Measurements from ENCODE around the gene ANKRD31.
"Not testable (repeated sequence)": the region's sequence is repeated elsewhere in the genome, so short reads cannot be mapped to it uniquely, and the experiment has no call there.

ANKRD31 gene

GRCh38 chr5:75148051-75148450 lies 88.6 kb downstream of the ANKRD31 start:
- DNase-seq (ENCODE audit: low spot score) = no peak

GRCh38 chr5:75142566-75143136 lies 94.0 kb downstream of the ANKRD31 start:
- no peak for DNase-seq (ENCODE audit: low spot score)

- DNase-seq (ENCODE audit: low spot score) = no peak
Observed at GRCh38 chr5:75140277-75140676, 96.4 kb downstream of the ANKRD31 start.

GRCh38 chr5:75138689-75139088 lies 98.0 kb downstream of the ANKRD31 start:
- DNase-seq (ENCODE audit: low spot score) = no peak

- no peak for DNase-seq (ENCODE audit: low spot score)
Observed at GRCh38 chr5:75130818-75131349, 105.8 kb downstream of the ANKRD31 start.

- DNase-seq (ENCODE audit: low spot score) = no peak
Observed at GRCh38 chr5:75116856-75117255, 119.8 kb downstream of the ANKRD31 start.

GRCh38 chr5:75114311-75114710 lies 122.4 kb downstream of the ANKRD31 start:
- not testable (repeated sequence) for DNase-seq (ENCODE audit: low spot score)

GRCh38 chr5:75113354-75114113 lies 123.1 kb downstream of the ANKRD31 start:
- DNase-seq (ENCODE audit: low spot score) = no peak

GRCh38 chr5:75108931-75109596 lies 127.6 kb downstream of the ANKRD31 start:
- DNase-seq (ENCODE audit: low spot score) = no peak

GRCh38 chr5:75108515-75108914 lies 128.2 kb downstream of the ANKRD31 start:
- no peak for DNase-seq (ENCODE audit: low spot score)

GRCh38 chr5:75095956-75096355 lies 140.7 kb downstream of the ANKRD31 start:
- not testable (repeated sequence) for DNase-seq (ENCODE audit: low spot score)

- no peak for DNase-seq (ENCODE audit: low spot score)
Observed at GRCh38 chr5:75091597-75091996, 145.1 kb downstream of the ANKRD31 start.

GRCh38 chr5:75089662-75090061 lies 147.0 kb downstream of the ANKRD31 start:
- no peak for DNase-seq (ENCODE audit: low spot score)

GRCh38 chr5:75089137-75089536 lies 147.5 kb downstream of the ANKRD31 start:
- no peak for DNase-seq (ENCODE audit: low spot score)

GRCh38 chr5:75088648-75089047 lies 148.0 kb downstream of the ANKRD31 start:
- DNase-seq (ENCODE audit: low spot score) = no peak

- DNase-seq (ENCODE audit: low spot score) = no peak
Observed at GRCh38 chr5:75081510-75081909, 155.2 kb downstream of the ANKRD31 start.

GRCh38 chr5:75079346-75079745 lies 157.3 kb downstream of the ANKRD31 start:
- not testable (repeated sequence) for DNase-seq (ENCODE audit: low spot score)

- DNase-seq (ENCODE audit: low spot score) = no peak
Observed at GRCh38 chr5:75078027-75078426, 158.7 kb downstream of the ANKRD31 start.

- no peak for DNase-seq (ENCODE audit: low spot score)
Observed at GRCh38 chr5:75072061-75072460, 164.6 kb downstream of the ANKRD31 start.

- DNase-seq (ENCODE audit: low spot score) = no peak
Observed at GRCh38 chr5:75071100-75071499, 165.6 kb downstream of the ANKRD31 start.

- DNase-seq (ENCODE audit: low spot score) = no peak
Observed at GRCh38 chr5:75067434-75067833, 169.2 kb downstream of the ANKRD31 start.

GRCh38 chr5:75062925-75063531 lies 173.7 kb downstream of the ANKRD31 start:
- no peak for DNase-seq (ENCODE audit: low spot score)

Data from globus pallidus (tissue), 1 donor.